K562 (cell line): ENCODE results near the gene ENDOG. TPM values are rescaled to one million over a fixed set of nuclear protein-coding genes. Genes with fewer than 3 reads are reported as not detected.

ENCODE experiments used
- CBX3 ChIP-seq, 2 experiments: IDR thresholded peaks; 1 replicate in 1 of 2; 2 replicates in 1 of 2; pipeline ENCODE4 v1.6.1; 2012; ENCODE audit warnings: inconsistent platforms in 2 of 2, low read length in 2 of 2, borderline replicate concordance in 1 of 2, control low read depth in 1 of 2
- CEBPG ChIP-seq, 3 experiments: fragments of 200-800 bp in 1 of 3; sonication (Bioruptor generic) in 1 of 3; sonication (generic) in 1 of 3; formaldehyde crosslinking in 1 of 3; IDR thresholded peaks in 2 of 3; conservative IDR thresholded peaks in 1 of 3; 2 replicates each; pipeline versions ENCODE4 v1.6.1 to v1.8.0; 2016 to 2022; ENCODE audit warnings: missing compliant biosample characterization in 2 of 3, missing genetic modification characterization in 2 of 3, mild to moderate bottlenecking in 1 of 3, missing genetic modification reagents in 1 of 3
- JUND ChIP-seq, 2 experiments: IDR thresholded peaks; 2 replicates in 1 of 2; 3 replicates in 1 of 2; pipeline ENCODE4 v1.6.1; 2011; ENCODE audit warnings: borderline replicate concordance in 2 of 2, low read depth in 2 of 2, low read length in 2 of 2, improper control_type of control experiment in 1 of 2, missing biosample characterization in 1 of 2, missing genetic modification characterization in 1 of 2, missing genetic modification reagents in 1 of 2
- LEF1 ChIP-seq: fragments of 450-650 bp; IDR thresholded peaks from 2 replicates; pipeline ENCODE4 v1.6.1; 2016; ENCODE audit warnings: mild to moderate bottlenecking
- MAFF ChIP-seq: IDR thresholded peaks from 2 replicates; pipeline ENCODE4 v1.6.1; 2012; ENCODE audit warnings: low read length, improper control_type of control experiment
- PBX2 ChIP-seq, 2 experiments: IDR thresholded peaks in 1 of 2; conservative IDR thresholded peaks in 1 of 2; 2 replicates each; pipeline ENCODE4 v1.6.1; 2016; ENCODE audit warnings: low read depth in 2 of 2, mild to moderate bottlenecking in 1 of 2, missing compliant biosample characterization in 1 of 2, missing genetic modification characterization in 1 of 2, moderate library complexity in 1 of 2
- POLR2AphosphoS5 ChIP-seq: IDR thresholded peaks from 2 replicates; pipeline ENCODE4 v1.6.1; 2011; ENCODE audit warnings: mild to moderate bottlenecking, low read depth, low read length, moderate library complexity; ENCODE audit not compliant: control insufficient read depth, insufficient read depth
- POLR2G ChIP-seq: fragments of 200-400 bp; formaldehyde crosslinking; IDR thresholded peaks from 2 replicates; pipeline ENCODE4 v1.6.1; 2017; ENCODE audit warnings: low read depth, mild to moderate bottlenecking, antibody characterized with exemption, low read length, moderate library complexity
- SETDB1 ChIP-seq: IDR thresholded peaks from one replicate; pipeline ENCODE4 v1.6.1; 2012; ENCODE audit warnings: low read length, control low read depth, inconsistent platforms
- TRIM25 ChIP-seq: fragments of 450-650 bp; IDR thresholded peaks from 2 replicates; pipeline ENCODE4 v1.7.0; 2016; ENCODE audit warnings: borderline replicate concordance
- ZBTB2 ChIP-seq: fragments of 450-650 bp; IDR thresholded peaks from 2 replicates; pipeline ENCODE4 v1.6.1; 2016; ENCODE audit warnings: antibody characterized with exemption
- ZNF121 ChIP-seq: sonication (generic); formaldehyde crosslinking; conservative IDR thresholded peaks from 2 replicates; pipeline ENCODE4 v1.8.0; 2022; ENCODE audit warnings: missing genetic modification reagents
- ZNF146 ChIP-seq: IDR thresholded peaks from one replicate; pipeline ENCODE4 v1.6.1; 2018; ENCODE audit warnings: missing compliant biosample characterization; ENCODE audit not compliant: unreplicated experiment
- ZNF277 ChIP-seq: fragments of 250-450 bp; sonication (Bioruptor Pico); IDR thresholded peaks from 2 replicates; pipeline ENCODE4 v1.8.0; 2022; ENCODE audit warnings: inconsistent platforms, mild to moderate bottlenecking, moderate library complexity, borderline replicate concordance
- ZNF324 ChIP-seq: fragments of 250-450 bp; sonication (Bioruptor Pico); IDR thresholded peaks from 2 replicates; pipeline ENCODE4 v1.4.0; 2020; ENCODE audit warnings: mild to moderate bottlenecking
- ZNF436 ChIP-seq: fragments of 250-450, 450-650 bp; sonication (Bioruptor Pico); formaldehyde crosslinking; IDR thresholded peaks from 2 replicates; pipeline ENCODE4 v1.7.0; 2020; ENCODE audit warnings: mild to moderate bottlenecking
- polyA plus RNA-seq, 8 experiments: library from polyadenylated mRNA; depleted of rRNA in 4 of 8; stranded (reverse) in 5 of 8; unstranded in 3 of 8; fragments of >200 nt; fragmentation: Nextera tagmentation in 2 of 8; fragmentation: Illumina TruSeq in 1 of 8; extraction: Ambion mirVana in 2 of 8; extraction: Trizol in 1 of 8; gene quantifications; 2 replicates each; pipeline versions ENCODE4 v1.2.1 to v1.2.3, GENCODE V29; 2011 to 2014; ENCODE audit warnings: inconsistent platforms in 1 of 8, missing spikeins in 1 of 8
- total RNA-seq, 7 experiments: library from RNA; depleted of rRNA in 6 of 7; stranded (reverse); fragments of >200 nt in 6 of 7; fragmentation: Illumina TruSeq in 2 of 7; extraction: Trizol in 2 of 7; gene quantifications; 2 replicates each; pipeline versions ENCODE4 v1.2.1 to v1.2.3, GENCODE V29; 2011 to 2021; ENCODE audit warnings: low replicate concordance in 1 of 7

ENDOG gene
- total and polyA plus RNA-seq, 9 of the 15 experiments (the other 6 are each of a cell fraction or from before 2014, with no cell fraction given): 1.2 to 91.0 (median 25.5) TPM

GRCh38 chr9:128786681-128787601 is 31.4 kb upstream of the ENDOG start, which contains the start of gene TBC1D13 (continued):
- peak in 1 of 2 experiments; percentile 91; a peak in 2 of 3 replicates for TF ChIP-seq CBX3 (IDR thresholded peaks at IDR 0.05; ENCODE audit: borderline replicate concordance in 1 of 2, low read length in 2 of 2)
- no peak for TF ChIP-seq PBX2 (CRISPR knock-in tag; IDR thresholded peaks at IDR 0.05; ENCODE audit: low read depth)
- peak; percentile 68 for TF ChIP-seq PBX2 (tag; conservative IDR thresholded peaks at IDR 0.05; ENCODE audit: low read depth)
- TF ChIP-seq CEBPG (CRISPR knock-in tag; IDR thresholded peaks at IDR 0.05): peak; percentile 92
- peak; percentile 93 to 97 for TF ChIP-seq CEBPG (tag; conservative IDR thresholded peaks at IDR 0.05 in 1 of 2, IDR thresholded peaks at IDR 0.05 in 1 of 2)
- TF ChIP-seq JUND (IDR thresholded peaks at IDR 0.05; ENCODE audit: borderline replicate concordance, low read depth, low read length): no peak
- no peak; the same call in 2 of the 3 replicates for TF ChIP-seq JUND (tag; IDR thresholded peaks at IDR 0.05; ENCODE audit: borderline replicate concordance, low read depth, low read length)
- no peak for TF ChIP-seq ZNF146 (CRISPR knock-in tag)
- no peak for TF ChIP-seq MAFF
- TF ChIP-seq LEF1: peak; percentile 84
- TF ChIP-seq POLR2AphosphoS5: peak; percentile 40; the same call in 1 of the 2 replicates
- TF ChIP-seq ZBTB2: peak; percentile 55; the same call in 1 of the 2 replicates
- TF ChIP-seq SETDB1: no peak
- TF ChIP-seq ZNF436 (CRISPR knock-in tag): no peak
- TF ChIP-seq TRIM25: no peak
- no peak for TF ChIP-seq ZNF324 (CRISPR knock-in tag)
- TF ChIP-seq POLR2G: peak; percentile 90
- no peak for TF ChIP-seq ZNF277
- peak; percentile 39; the same call in 1 of the 2 replicates for TF ChIP-seq ZNF121 (CRISPR knock-in tag)
